SJSA1 (cell line): ENCODE data around the gene HTATSF1. TPM values are rescaled to one million over a fixed set of nuclear protein-coding genes. Genes with fewer than 3 reads are reported as not detected.

Experiments used
- total RNA-seq: library from RNA; depleted of rRNA; stranded (reverse); fragments of >200 nt; shearing (Covaris generic); gene quantifications from 2 replicates; pipeline ENCODE4 v1.2.3, GENCODE V29; 2014; rRNA removed

Gene HTATSF1
- total RNA-seq, 1 experiment from 2014 or later = 90.4 TPM

Other genes starting within 250 kb of the HTATSF1 start
- gene MAP7D3, start 246.2 kb upstream of the HTATSF1 start, total RNA-seq = 22.1 and 27.5 TPM in 2 replicates
- gene ADGRG4, start 196.6 kb upstream of the HTATSF1 start, total RNA-seq = not detected in 2 replicates
- not detected in 2 replicates for gene BRS3, start 9.6 kb upstream of the HTATSF1 start, total RNA-seq
- not detected in 2 replicates for gene VGLL1, start 34.6 kb downstream of the HTATSF1 start, total RNA-seq
- gene CD40LG, start 150.6 kb downstream of the HTATSF1 start, total RNA-seq = not detected in 2 replicates